PC-9 (cell line): ENCODE data around the gene MSH4.

Source experiments
- EZH2 ChIP-seq: fragments of 200-600 bp; sonication (generic); IDR thresholded peaks from 2 replicates; pipeline ENCODE4 v1.8.0; 2017; ENCODE audit warnings: antibody characterized with exemption, low read depth
- TF ChIP-seq, protein P1 (sequence below): fragments of 200-600 bp; sonication (generic); conservative IDR thresholded peaks from 2 replicates; pipeline ENCODE4 v1.6.1; 2017; ENCODE audit warnings: mixed run types, antibody characterized with exemption, mild to moderate bottlenecking, moderate library complexity

DNA sequence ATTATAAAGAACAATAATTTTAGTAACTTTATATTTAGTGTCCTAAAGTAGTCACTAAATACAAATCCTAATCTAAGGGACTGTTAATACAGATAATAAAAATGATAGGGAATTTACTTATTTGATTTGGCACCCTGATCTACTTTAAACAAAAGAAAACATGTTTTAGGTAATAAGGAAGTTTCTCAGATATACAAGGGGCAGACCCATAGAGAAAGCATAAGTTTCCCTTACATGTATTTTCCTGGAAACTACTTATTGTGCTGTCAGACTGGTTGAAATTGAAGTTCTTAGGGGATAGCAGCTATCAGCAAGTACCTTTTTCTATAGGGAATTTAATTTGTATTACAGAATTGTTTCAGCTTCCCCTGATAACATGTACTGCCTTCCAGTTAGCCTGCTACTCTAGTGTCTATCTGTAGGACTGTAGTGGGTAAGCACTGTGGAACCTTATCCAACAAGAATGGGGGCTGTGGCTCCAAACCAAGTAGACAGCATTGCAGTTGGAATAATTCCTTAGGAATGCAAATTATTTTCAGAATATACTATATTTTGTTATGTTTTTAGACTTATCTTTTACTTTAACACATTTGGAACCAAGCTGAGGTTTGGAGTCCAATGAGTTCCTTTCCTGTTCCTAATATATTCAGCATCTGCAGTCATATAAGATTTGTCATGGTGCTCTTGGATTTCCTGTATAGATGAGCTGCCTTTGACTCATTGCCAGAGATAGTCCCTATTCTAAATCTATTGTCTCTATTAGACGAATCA is 14.7 kb downstream of the MSH4 start:
- TF ChIP-seq, protein P1, sequence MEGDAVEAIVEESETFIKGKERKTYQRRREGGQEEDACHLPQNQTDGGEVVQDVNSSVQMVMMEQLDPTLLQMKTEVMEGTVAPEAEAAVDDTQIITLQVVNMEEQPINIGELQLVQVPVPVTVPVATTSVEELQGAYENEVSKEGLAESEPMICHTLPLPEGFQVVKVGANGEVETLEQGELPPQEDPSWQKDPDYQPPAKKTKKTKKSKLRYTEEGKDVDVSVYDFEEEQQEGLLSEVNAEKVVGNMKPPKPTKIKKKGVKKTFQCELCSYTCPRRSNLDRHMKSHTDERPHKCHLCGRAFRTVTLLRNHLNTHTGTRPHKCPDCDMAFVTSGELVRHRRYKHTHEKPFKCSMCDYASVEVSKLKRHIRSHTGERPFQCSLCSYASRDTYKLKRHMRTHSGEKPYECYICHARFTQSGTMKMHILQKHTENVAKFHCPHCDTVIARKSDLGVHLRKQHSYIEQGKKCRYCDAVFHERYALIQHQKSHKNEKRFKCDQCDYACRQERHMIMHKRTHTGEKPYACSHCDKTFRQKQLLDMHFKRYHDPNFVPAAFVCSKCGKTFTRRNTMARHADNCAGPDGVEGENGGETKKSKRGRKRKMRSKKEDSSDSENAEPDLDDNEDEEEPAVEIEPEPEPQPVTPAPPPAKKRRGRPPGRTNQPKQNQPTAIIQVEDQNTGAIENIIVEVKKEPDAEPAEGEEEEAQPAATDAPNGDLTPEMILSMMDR: no peak
- TF ChIP-seq EZH2: no peak
